Measurements from ENCODE around the gene MINDY4.

DNA sequence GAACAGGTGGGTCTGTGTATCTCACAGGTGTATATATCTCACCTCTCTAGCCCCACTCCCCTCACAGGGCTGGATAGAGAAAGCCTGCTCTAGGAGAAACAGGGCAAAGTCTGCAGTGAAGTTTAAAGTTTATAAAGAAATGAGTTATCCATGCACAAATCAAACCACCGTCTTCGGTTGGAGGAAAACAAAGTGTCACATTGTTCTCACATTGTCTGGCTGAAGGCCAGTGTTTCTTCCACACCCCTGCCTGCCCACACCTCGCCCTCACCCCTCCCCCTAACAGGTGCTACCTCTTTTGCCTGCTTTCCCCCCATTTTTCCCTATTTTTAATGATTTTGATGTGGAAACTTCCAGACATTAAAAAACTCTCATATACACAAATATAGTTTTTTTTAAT lies 166.2 kb downstream of the MINDY4 start:
- TF ChIP-seq YY1 (IDR thresholded peaks at IDR 0.05; ENCODE audit: insufficient read depth, insufficient read length), result no peak
- no peak for TF ChIP-seq SUZ12 (IDR thresholded peaks at IDR 0.05; ENCODE audit: extremely low read depth, insufficient read depth, insufficient read length)
- no peak for TF ChIP-seq ZNF274 (IDR thresholded peaks at IDR 0.05; ENCODE audit: low read depth, low read length)

All from NT2/D1 (cell line).